Lower leg skin (tissue), 3 donors: ENCODE results near the gene SEMA6A.

Experiments used
- CTCF ChIP-seq, 3 donors: fragments of 450-650 bp; IDR thresholded peaks; one replicate each; pipeline ENCODE4 v1.5.1; 2016; ENCODE audit warnings: antibody characterized with exemption in 3 of 3, mild to moderate bottlenecking in 3 of 3, moderate library complexity in 2 of 3
- POLR2A ChIP-seq, 2 donors: fragments of 450-650 bp; IDR thresholded peaks; one replicate each; pipeline ENCODE4 v1.6.1; 2016 to 2017; ENCODE audit warnings: antibody characterized with exemption in 2 of 2, mild to moderate bottlenecking in 1 of 2, moderate library complexity in 1 of 2

GRCh38 chr5:116525674-116526073 lies 48.9 kb downstream of the SEMA6A start:
- TF ChIP-seq CTCF (IDR thresholded peaks at IDR 0.05) (no peak), POLR2A (IDR thresholded peaks at IDR 0.05) (no peak)
